ENCODE measurements around the gene CXXC5. TPM values are rescaled to one million over a fixed set of nuclear protein-coding genes. Genes with fewer than 3 reads are reported as not detected.

The CXXC5 gene
- total and polyA plus RNA-seq, 9 of the 15 experiments (the other 6 are each of a cell fraction or from before 2014, with no cell fraction given) = 1.9 to 123 (median 45.8) TPM

GRCh38 chr5:139633295-139634027 lies 14.7 kb upstream of the CXXC5 start (continued):
- TF ChIP-seq MLLT1 (IDR thresholded peaks at IDR 0.05) = peak in 1 of 2 experiments; percentile 76; a peak in 1 of 4 replicates
- no peak for TF ChIP-seq ZNF589 (CRISPR knock-in tag; IDR thresholded peaks at IDR 0.05; ENCODE audit: low read depth)
- TF ChIP-seq MTF1 (CRISPR knock-in tag; IDR thresholded peaks at IDR 0.05; ENCODE audit: borderline replicate concordance) = no peak
- no peak for TF ChIP-seq TOE1 (IDR thresholded peaks at IDR 0.05; ENCODE audit: borderline replicate concordance)
- no peak for TF ChIP-seq TOE1 (CRISPR knock-in tag; IDR thresholded peaks at IDR 0.05; ENCODE audit: borderline replicate concordance, low read depth)
- peak; percentile 58 for TF ChIP-seq E2F8 (IDR thresholded peaks at IDR 0.05; ENCODE audit: low read depth, partially characterized antibody)
- no peak for TF ChIP-seq FOXJ2 (tag; IDR thresholded peaks at IDR 0.05)
- peak; percentile 52; the same call in 1 of the 2 replicates for TF ChIP-seq DPF2 (IDR thresholded peaks at IDR 0.05)
- no peak for TF ChIP-seq KDM1A (IDR thresholded peaks at IDR 0.05)
- TF ChIP-seq ZNF561 (CRISPR knock-in tag; conservative IDR thresholded peaks at IDR 0.05) = no peak
- TF ChIP-seq ZC3H4 (CRISPR knock-in tag; IDR thresholded peaks at IDR 0.05; ENCODE audit: borderline replicate concordance) = no peak
- 0 out of 2 replicates have a peak, but pooled peaks have one; percentile 15 for TF ChIP-seq ZC3H11A (IDR thresholded peaks at IDR 0.05; ENCODE audit: low read depth, low read length)
- no peak for TF ChIP-seq THAP7 (CRISPR knock-in tag; IDR thresholded peaks at IDR 0.05)
- TF ChIP-seq CHCHD3 (CRISPR knock-in tag; IDR thresholded peaks at IDR 0.05) = no peak
- no peak for TF ChIP-seq ZZZ3 (IDR thresholded peaks at IDR 0.05)
- no peak for TF ChIP-seq NR0B1 (IDR thresholded peaks at IDR 0.05; ENCODE audit: partially characterized antibody)
- TF ChIP-seq SMC3 (conservative IDR thresholded peaks at IDR 0.05; ENCODE audit: insufficient read depth, low read depth, low read length) = peak; percentile 97
- TF ChIP-seq ZNF212 (CRISPR knock-in tag; IDR thresholded peaks at IDR 0.05) = no peak
- TF ChIP-seq IFI16 (CRISPR knock-in tag; IDR thresholded peaks at IDR 0.05) = no peak
- TF ChIP-seq FOS (IDR thresholded peaks at IDR 0.05; ENCODE audit: extremely low read depth, insufficient read length) = no peak

Data from K562 (cell line).